WTC11 (cell line): ENCODE results near the gene SUCLG1. TPM values are rescaled to one million over a fixed set of nuclear protein-coding genes. Genes with fewer than 3 reads are reported as not detected.

Experiments used
- ATAC-seq: fragments of 200-7000 bp; cut with Tn5 transposase; 2 replicates; pipeline ENCODE4 v1.10.0; 2021; ENCODE audit warnings: mild to moderate bottlenecking, moderate library complexity
- CTCF ChIA-PET: fragments of 300-600 bp; sonication (Branson Sonifier 250); formaldehyde crosslinking; loops from one replicate; lab custom pipeline; 2021; ENCODE audit warnings: antibody characterized with exemption; lab: Charles Lee
- POLR2A ChIA-PET: fragments of 350-600 bp; sonication (Branson Sonifier 250); formaldehyde crosslinking; loops from one replicate; lab custom pipeline; 2021; ENCODE audit warnings: antibody characterized with exemption; lab: Charles Lee
- DNase-seq: peaks from one replicate; pipeline ENCODE4 v3.0.0; 2021; ENCODE audit warnings: low spot score
- H3K27ac Mint-ChIP-seq: 2 replicates; pipeline ENCODE4 v1.8.0; 2021; ENCODE audit warnings: mixed read lengths
- H3K27me3 Mint-ChIP-seq: 2 replicates; pipeline ENCODE4 v1.8.0; 2021; ENCODE audit warnings: low read depth, mild to moderate bottlenecking, moderate library complexity, mixed read lengths
- H3K36me3 Mint-ChIP-seq: 2 replicates; pipeline ENCODE4 v1.8.0; 2021; ENCODE audit warnings: mixed read lengths
- H3K4me1 Mint-ChIP-seq: 2 replicates; pipeline ENCODE4 v1.8.0; 2022; ENCODE audit warnings: mixed read lengths
- H3K4me3 Mint-ChIP-seq: 2 replicates; pipeline ENCODE4 v1.8.0; 2021; ENCODE audit warnings: mild to moderate bottlenecking, moderate library complexity, mixed read lengths
- H3K9me3 Mint-ChIP-seq: 2 replicates; pipeline ENCODE4 v1.8.0; 2021; ENCODE audit warnings: mixed read lengths
- ELF4 ChIP-seq: sonication (generic); formaldehyde crosslinking; IDR thresholded peaks from 2 replicates; pipeline ENCODE4 v1.8.1; 2022; ENCODE audit warnings: low read depth, mild to moderate bottlenecking, moderate library complexity, missing genetic modification reagents
- ESRRA ChIP-seq: sonication (generic); formaldehyde crosslinking; IDR thresholded peaks from 2 replicates; pipeline ENCODE4 v1.8.1; 2022; ENCODE audit warnings: mild to moderate bottlenecking, missing genetic modification reagents, borderline replicate concordance
- FOXP4 ChIP-seq: sonication (generic); formaldehyde crosslinking; IDR thresholded peaks from 2 replicates; pipeline ENCODE4 v1.8.0; 2022; ENCODE audit warnings: mild to moderate bottlenecking, missing genetic modification reagents
- GTF2I ChIP-seq: fragments of 250-450 bp; sonication (Bioruptor Pico); conservative IDR thresholded peaks from 2 replicates; pipeline ENCODE4 v1.4.0; 2021; ENCODE audit warnings: mild to moderate bottlenecking
- HMGXB4 ChIP-seq: sonication (generic); formaldehyde crosslinking; IDR thresholded peaks from 2 replicates; pipeline ENCODE4 v1.8.1; 2023; ENCODE audit warnings: mild to moderate bottlenecking, moderate library complexity, missing genetic modification reagents
- IRF1 ChIP-seq: sonication (generic); formaldehyde crosslinking; IDR thresholded peaks from 2 replicates; pipeline ENCODE4 v1.8.0; 2023; ENCODE audit warnings: missing genetic modification reagents
- KAT7 ChIP-seq: sonication (generic); formaldehyde crosslinking; IDR thresholded peaks from 2 replicates; pipeline ENCODE4 v1.8.1; 2023; ENCODE audit warnings: missing genetic modification reagents, mild to moderate bottlenecking, borderline replicate concordance
- NFATC4 ChIP-seq: fragments of 250-450 bp; sonication (Bioruptor Pico); IDR thresholded peaks from 2 replicates; pipeline ENCODE4 v1.9.0; 2021; ENCODE audit warnings: mild to moderate bottlenecking
- NR1H2 ChIP-seq: sonication (generic); formaldehyde crosslinking; IDR thresholded peaks from 2 replicates; pipeline ENCODE4 v1.9.0; 2021; ENCODE audit warnings: mild to moderate bottlenecking, moderate library complexity, missing genetic modification reagents
- SMAD3 ChIP-seq: sonication (generic); formaldehyde crosslinking; IDR thresholded peaks from 2 replicates; pipeline ENCODE4 v1.8.0; 2022; ENCODE audit warnings: missing genetic modification reagents, mild to moderate bottlenecking, borderline replicate concordance
- SOX15 ChIP-seq: fragments of 250-450 bp; sonication (Bioruptor Pico); IDR thresholded peaks from 2 replicates; pipeline ENCODE4 v1.9.0; 2021; ENCODE audit warnings: mild to moderate bottlenecking
- TEAD1 ChIP-seq: sonication (generic); formaldehyde crosslinking; IDR thresholded peaks from 2 replicates; pipeline ENCODE4 v1.8.0; 2022; ENCODE audit warnings: mild to moderate bottlenecking, missing genetic modification reagents
- TEAD4 ChIP-seq: sonication (generic); formaldehyde crosslinking; IDR thresholded peaks from 2 replicates; pipeline ENCODE4 v1.8.0; 2022; ENCODE audit warnings: mild to moderate bottlenecking, missing genetic modification reagents
- USF2 ChIP-seq: sonication (generic); formaldehyde crosslinking; IDR thresholded peaks from 2 replicates; pipeline ENCODE4 v1.8.1; 2023; ENCODE audit warnings: mild to moderate bottlenecking, missing genetic modification reagents, moderate library complexity
- ZBTB21 ChIP-seq: sonication (generic); formaldehyde crosslinking; IDR thresholded peaks from 2 replicates; pipeline ENCODE4 v1.8.1; 2023; ENCODE audit warnings: mild to moderate bottlenecking, missing genetic modification reagents, borderline replicate concordance
- ZNF138 ChIP-seq: sonication (generic); formaldehyde crosslinking; conservative IDR thresholded peaks from 2 replicates; pipeline ENCODE4 v1.8.1; 2022; ENCODE audit warnings: mild to moderate bottlenecking, moderate library complexity, missing genetic modification reagents
- ZNF281 ChIP-seq: sonication (generic); formaldehyde crosslinking; IDR thresholded peaks from 2 replicates; pipeline ENCODE4 v1.8.0; 2023; ENCODE audit warnings: mild to moderate bottlenecking, missing genetic modification reagents
- ZNF512 ChIP-seq: sonication (generic); formaldehyde crosslinking; IDR thresholded peaks from 2 replicates; pipeline ENCODE4 v1.8.1; 2022; ENCODE audit warnings: missing genetic modification reagents, borderline replicate concordance
- ZNF532 ChIP-seq: fragments of 250-450 bp; sonication (Bioruptor Pico); IDR thresholded peaks from 2 replicates; pipeline ENCODE4 v1.9.0; 2021; ENCODE audit warnings: mild to moderate bottlenecking, borderline replicate concordance
- total RNA-seq: library from RNA; stranded (reverse); gene quantifications from 3 replicates; pipeline ENCODE4 v1.2.3, GENCODE V29; 2021

Gene SUCLG1
- total RNA-seq, 1 experiment from 2014 or later, result 52.4 TPM

- Mint-ChIP-seq H3K27me3 (no peaks in the 10 kb centered on the region), H3K4me3 (no peak overlapping the region), H3K27ac (no peak overlapping the region), H3K9me3 (peaks cover 7% of the 10 kb centered on the region), H3K4me1 (no peaks in the 10 kb centered on the region), H3K36me3 (no peaks in the 10 kb centered on the region)
- no peak for DNase-seq
- TF ChIP-seq KAT7 (CRISPR knock-in tag), result no peak
- no peak for TF ChIP-seq HMGXB4 (CRISPR knock-in tag)
- TF ChIP-seq GTF2I, result no peak
- no peak for TF ChIP-seq NR1H2 (CRISPR knock-in tag)
- no peak for TF ChIP-seq TEAD1 (CRISPR knock-in tag)
- no peak for TF ChIP-seq ZNF138 (CRISPR knock-in tag)
- no peak for TF ChIP-seq ZBTB21 (CRISPR knock-in tag)
- CTCF ChIA-PET, result interaction anchor here (0.9 kb wide), 1 partner anchor 360 kb away, joined by 3 read pairs; no protein-coding TSS in a partner anchor
- no peak for ATAC-seq
- POLR2A ChIA-PET, result no interaction called here
Observed at GRCh38 chr2:84497285-84497684, 38.2 kb upstream of the SUCLG1 start.

- ATAC-seq (no peak), DNase-seq (no peak)
- POLR2A ChIA-PET, result no interaction called here
- Mint-ChIP-seq H3K27me3 (no peaks in the 10 kb centered on the region), H3K36me3 (no peaks in the 10 kb centered on the region), H3K4me1 (no peaks in the 10 kb centered on the region), H3K27ac (no peak overlapping the region), H3K4me3 (no peak overlapping the region), H3K9me3 (0 out of 2 replicates have a peak, but pooled peaks cover under 1% of the 10 kb centered on the region)
- CTCF ChIA-PET, result no interaction called here
- TF ChIP-seq ZNF512 (CRISPR knock-in tag), result no peak
- TF ChIP-seq SOX15 (CRISPR knock-in tag), result no peak
- no peak for TF ChIP-seq ZNF281 (CRISPR knock-in tag)
- TF ChIP-seq NFATC4 (CRISPR knock-in tag), result no peak
- no peak for TF ChIP-seq TEAD4 (CRISPR knock-in tag)
- TF ChIP-seq HMGXB4 (CRISPR knock-in tag), result no peak
- TF ChIP-seq SMAD3 (CRISPR knock-in tag), result no peak
- TF ChIP-seq ZNF532, result no peak
- no peak for TF ChIP-seq ELF4
- TF ChIP-seq IRF1, result no peak
- TF ChIP-seq USF2 (CRISPR knock-in tag), result no peak
- no peak for TF ChIP-seq ESRRA (CRISPR knock-in tag)
- TF ChIP-seq FOXP4 (CRISPR knock-in tag), result no peak
Observed at GRCh38 chr2:84496386-84496785, 37.3 kb upstream of the SUCLG1 start.
